HepG2 (cell line): ENCODE measurements around the gene TOB2. TPM values are rescaled to one million over a fixed set of nuclear protein-coding genes. Genes with fewer than 3 reads are reported as not detected.

Experiments used
- BCL6 ChIP-seq: IDR thresholded peaks from 2 replicates; pipeline ENCODE4 v1.6.1; 2016; ENCODE audit warnings: missing genetic modification reagents, missing compliant biosample characterization
- CENPT ChIP-seq: sonication (generic); formaldehyde crosslinking; IDR thresholded peaks from 2 replicates; pipeline ENCODE4 v1.8.0; 2022; ENCODE audit warnings: low read depth, mild to moderate bottlenecking, moderate library complexity, missing genetic modification reagents
- ELF3 ChIP-seq: IDR thresholded peaks from 2 replicates; pipeline ENCODE4 v1.6.1; 2016; ENCODE audit warnings: missing genetic modification reagents, missing compliant biosample characterization
- ERF ChIP-seq: IDR thresholded peaks from 2 replicates; pipeline ENCODE4 v1.6.1; 2018; ENCODE audit warnings: missing biosample characterization, missing genetic modification reagents
- IKZF1 ChIP-seq: fragments of 450-650 bp; IDR thresholded peaks from 2 replicates; pipeline ENCODE4 v1.7.1; 2016
- KDM2A ChIP-seq: sonication (generic); formaldehyde crosslinking; IDR thresholded peaks from 2 replicates; pipeline ENCODE4 v1.4.0; 2020; ENCODE audit warnings: low read depth, missing genetic modification reagents, borderline replicate concordance
- KDM3A ChIP-seq: IDR thresholded peaks from 2 replicates; pipeline ENCODE4 v1.6.1; 2018; ENCODE audit warnings: low read depth, missing compliant biosample characterization
- KLF6 ChIP-seq: IDR thresholded peaks from 2 replicates; pipeline ENCODE4 v1.8.0; 2016; ENCODE audit warnings: missing biosample characterization, missing genetic modification reagents
- MAF1 ChIP-seq: sonication (generic); formaldehyde crosslinking; IDR thresholded peaks from 2 replicates; pipeline ENCODE4 v1.5.0; 2020; ENCODE audit warnings: missing genetic modification reagents, borderline replicate concordance
- MAFF ChIP-seq: IDR thresholded peaks from 2 replicates; pipeline ENCODE4 v1.6.1; 2011; ENCODE audit warnings: low read depth, low read length, improper control_type of control experiment
- MEIS2 ChIP-seq: sonication (generic); formaldehyde crosslinking; IDR thresholded peaks from 2 replicates; pipeline ENCODE4 v1.9.0; 2021; ENCODE audit warnings: mild to moderate bottlenecking, missing genetic modification reagents
- NFKBIZ ChIP-seq: IDR thresholded peaks from 2 replicates; pipeline ENCODE4 v1.6.1; 2018; ENCODE audit warnings: missing genetic modification reagents, missing compliant biosample characterization
- PHF20 ChIP-seq: sonication (generic); formaldehyde crosslinking; IDR thresholded peaks from 2 replicates; pipeline ENCODE4 v1.5.0; 2020; ENCODE audit warnings: mild to moderate bottlenecking, missing genetic modification reagents
- RFX1 ChIP-seq: fragments of 450-650 bp; IDR thresholded peaks from 2 replicates; pipeline ENCODE4 v1.6.1; 2017
- SNAI1 ChIP-seq: sonication (generic); formaldehyde crosslinking; IDR thresholded peaks from 2 replicates; pipeline ENCODE4 v1.5.0; 2020; ENCODE audit warnings: mild to moderate bottlenecking, missing genetic modification reagents, borderline replicate concordance
- SP1 ChIP-seq, 2 experiments: fragments of 450-650 bp in 1 of 2; sonication (generic) in 1 of 2; formaldehyde crosslinking in 1 of 2; IDR thresholded peaks; 2 replicates each; pipeline versions ENCODE4 v1.4.0 to v1.6.1; 2016 to 2020; ENCODE audit warnings: missing genetic modification reagents in 1 of 2
- STAG1 ChIP-seq: sonication (generic); formaldehyde crosslinking; IDR thresholded peaks from 2 replicates; pipeline ENCODE4 v1.4.0; 2020; ENCODE audit warnings: missing genetic modification reagents
- ZNF12 ChIP-seq: sonication (generic); formaldehyde crosslinking; IDR thresholded peaks from 2 replicates; pipeline ENCODE4 v1.5.0; 2020; ENCODE audit warnings: missing genetic modification reagents
- ZNF292 ChIP-seq: sonication (generic); formaldehyde crosslinking; IDR thresholded peaks from 2 replicates; pipeline ENCODE4 v1.8.1; 2022; ENCODE audit warnings: mild to moderate bottlenecking, low read depth, missing genetic modification reagents, borderline replicate concordance
- ZNF33B ChIP-seq: sonication (generic); formaldehyde crosslinking; IDR thresholded peaks from 2 replicates; pipeline ENCODE4 v1.5.1; 2020; ENCODE audit warnings: mild to moderate bottlenecking, missing genetic modification reagents
- ZNF350 ChIP-seq: sonication (generic); formaldehyde crosslinking; IDR thresholded peaks from 2 replicates; pipeline ENCODE4 v1.4.0; 2020; ENCODE audit warnings: mild to moderate bottlenecking, low read depth, missing genetic modification reagents, borderline replicate concordance
- ZNF382 ChIP-seq: sonication (generic); formaldehyde crosslinking; IDR thresholded peaks from 2 replicates; pipeline ENCODE4 v1.5.0; 2020; ENCODE audit warnings: missing genetic modification reagents, mild to moderate bottlenecking, borderline replicate concordance
- ZNF619 ChIP-seq: sonication (generic); formaldehyde crosslinking; IDR thresholded peaks from 2 replicates; pipeline ENCODE4 v1.4.0; 2020; ENCODE audit warnings: mild to moderate bottlenecking, missing genetic modification reagents
- polyA plus RNA-seq, 8 experiments: library from polyadenylated mRNA; depleted of rRNA in 3 of 8; stranded (reverse) in 7 of 8; unstranded in 1 of 8; fragments of >200 nt; fragmentation: Illumina TruSeq in 4 of 8; extraction: Trizol in 4 of 8; gene quantifications; 2 replicates each; pipeline versions ENCODE4 v1.2.1 to v1.2.3, GENCODE V29; 2011 to 2016; ENCODE audit warnings: low read depth in 4 of 8, missing spikeins in 1 of 8, mixed read lengths in 1 of 8; ENCODE audit not compliant: insufficient read depth in 1 of 8
- total RNA-seq, 5 experiments: library from RNA; depleted of rRNA; stranded (reverse); fragments of >200 nt; fragmentation: Illumina TruSeq; extraction: Trizol; gene quantifications; 2 replicates each; pipeline ENCODE4 v1.2.3, GENCODE V29; 2016; ENCODE audit warnings: low read depth in 1 of 5
- TF ChIP-seq, protein P1 (sequence below): IDR thresholded peaks from 2 replicates; pipeline ENCODE4 v1.6.1; 2016; ENCODE audit warnings: missing genetic modification reagents, missing compliant biosample characterization
- TF ChIP-seq, protein P2 (sequence below): IDR thresholded peaks from 2 replicates; pipeline ENCODE4 v1.6.1; 2012; ENCODE audit warnings: low read length, improper control_type of control experiment
- TF ChIP-seq, protein P3 (sequence below): fragments of 450-650 bp; IDR thresholded peaks from 2 replicates; pipeline ENCODE4 v1.6.1; 2017; ENCODE audit warnings: mild to moderate bottlenecking

Gene TOB2
- total and polyA plus RNA-seq, 2 of the 13 experiments (the other 11 are each of a cell fraction or from before 2014, with no cell fraction given), result 12.2 to 13.7 TPM

DNA sequence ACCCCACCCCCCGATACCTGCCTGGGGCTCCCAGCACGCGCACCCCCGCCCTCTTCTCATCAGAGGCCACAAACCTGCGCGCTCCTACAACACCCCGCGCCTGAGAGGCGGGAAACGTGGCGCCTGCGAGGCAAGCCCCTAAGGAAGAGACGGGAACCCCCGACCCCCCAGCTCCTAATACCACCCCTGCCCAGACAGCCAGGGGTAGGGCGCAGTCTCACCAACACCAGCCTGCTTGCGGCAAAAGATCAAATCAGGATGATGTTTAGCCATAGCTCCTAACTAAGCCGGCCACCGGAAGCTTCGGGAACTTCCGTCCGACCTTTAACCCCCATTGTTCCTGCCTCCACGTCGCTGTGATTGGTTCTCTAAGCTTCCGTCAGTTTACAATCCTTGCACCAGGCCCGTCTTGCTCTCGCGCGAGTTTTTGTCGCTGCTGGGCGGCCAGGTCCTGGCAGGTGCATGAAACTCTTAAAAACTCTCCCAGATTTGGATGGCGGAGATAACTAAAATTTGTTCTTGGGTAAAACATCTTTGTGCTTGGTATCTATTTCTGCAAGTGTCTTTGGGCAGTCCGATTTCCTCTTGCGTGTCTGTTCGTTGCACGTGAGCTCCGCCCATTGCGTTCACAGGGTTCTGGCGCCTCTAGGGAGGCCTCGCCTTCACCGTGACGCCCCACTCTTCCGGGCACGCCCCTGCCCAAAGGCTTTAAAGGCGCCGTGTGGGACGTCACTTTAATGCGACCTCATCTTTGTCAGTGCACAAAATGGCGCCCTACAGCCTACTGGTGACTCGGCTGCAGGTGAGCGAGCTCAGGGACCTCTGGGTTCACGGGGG lies 22.0 kb upstream of the TOB2 start, which contains the start of the genes ACO2 and PHF5A (continued):
- TF ChIP-seq, protein P1, sequence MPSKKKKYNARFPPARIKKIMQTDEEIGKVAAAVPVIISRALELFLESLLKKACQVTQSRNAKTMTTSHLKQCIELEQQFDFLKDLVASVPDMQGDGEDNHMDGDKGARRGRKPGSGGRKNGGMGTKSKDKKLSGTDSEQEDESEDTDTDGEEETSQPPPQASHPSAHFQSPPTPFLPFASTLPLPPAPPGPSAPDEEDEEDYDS (CRISPR knock-in tag), result peak; percentile 97
- TF ChIP-seq KLF6 (CRISPR knock-in tag) (peak; percentile 86; the same call in 1 of the 2 replicates), ZNF33B (CRISPR knock-in tag) (no peak), KDM2A (CRISPR knock-in tag) (peak; percentile 74; the same call in 1 of the 2 replicates), ZNF619 (CRISPR knock-in tag) (no peak), KDM3A (CRISPR knock-in tag) (no peak), NFKBIZ (CRISPR knock-in tag) (0 out of 2 replicates have a peak, but pooled peaks have one; percentile 41), BCL6 (CRISPR knock-in tag) (no peak), SNAI1 (CRISPR knock-in tag) (no peak), CENPT (CRISPR knock-in tag) (no peak), IKZF1 (no peak), ELF3 (peak; percentile 64), RFX1 (no peak), PHF20 (CRISPR knock-in tag) (peak; percentile 98), MAFF (peak; percentile 5; the same call in 1 of the 2 replicates), MAF1 (CRISPR knock-in tag) (no peak), ZNF350 (peak; percentile 88; the same call in 1 of the 2 replicates), MEIS2 (peak; percentile 70; the same call in 1 of the 2 replicates), SP1 (IDR thresholded peaks at IDR 0.05) (peak; percentile 49; the same call in 1 of the 2 replicates), SP1 (CRISPR knock-in tag; IDR thresholded peaks at IDR 0.05) (peak; percentile 98), ZNF12 (no peak), ZNF382 (CRISPR knock-in tag) (no peak), STAG1 (CRISPR knock-in tag) (no peak; the same call in 1 of the 2 replicates), ERF (CRISPR knock-in tag) (peak; percentile 10; the same call in 1 of the 2 replicates), ZNF292 (CRISPR knock-in tag) (no peak)
- TF ChIP-seq, protein P2, sequence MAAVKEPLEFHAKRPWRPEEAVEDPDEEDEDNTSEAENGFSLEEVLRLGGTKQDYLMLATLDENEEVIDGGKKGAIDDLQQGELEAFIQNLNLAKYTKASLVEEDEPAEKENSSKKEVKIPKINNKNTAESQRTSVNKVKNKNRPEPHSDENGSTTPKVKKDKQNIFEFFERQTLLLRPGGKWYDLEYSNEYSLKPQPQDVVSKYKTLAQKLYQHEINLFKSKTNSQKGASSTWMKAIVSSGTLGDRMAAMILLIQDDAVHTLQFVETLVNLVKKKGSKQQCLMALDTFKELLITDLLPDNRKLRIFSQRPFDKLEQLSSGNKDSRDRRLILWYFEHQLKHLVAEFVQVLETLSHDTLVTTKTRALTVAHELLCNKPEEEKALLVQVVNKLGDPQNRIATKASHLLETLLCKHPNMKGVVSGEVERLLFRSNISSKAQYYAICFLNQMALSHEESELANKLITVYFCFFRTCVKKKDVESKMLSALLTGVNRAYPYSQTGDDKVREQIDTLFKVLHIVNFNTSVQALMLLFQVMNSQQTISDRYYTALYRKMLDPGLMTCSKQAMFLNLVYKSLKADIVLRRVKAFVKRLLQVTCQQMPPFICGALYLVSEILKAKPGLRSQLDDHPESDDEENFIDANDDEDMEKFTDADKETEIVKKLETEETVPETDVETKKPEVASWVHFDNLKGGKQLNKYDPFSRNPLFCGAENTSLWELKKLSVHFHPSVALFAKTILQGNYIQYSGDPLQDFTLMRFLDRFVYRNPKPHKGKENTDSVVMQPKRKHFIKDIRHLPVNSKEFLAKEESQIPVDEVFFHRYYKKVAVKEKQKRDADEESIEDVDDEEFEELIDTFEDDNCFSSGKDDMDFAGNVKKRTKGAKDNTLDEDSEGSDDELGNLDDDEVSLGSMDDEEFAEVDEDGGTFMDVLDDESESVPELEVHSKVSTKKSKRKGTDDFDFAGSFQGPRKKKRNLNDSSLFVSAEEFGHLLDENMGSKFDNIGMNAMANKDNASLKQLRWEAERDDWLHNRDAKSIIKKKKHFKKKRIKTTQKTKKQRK, result no peak
- TF ChIP-seq, protein P3, sequence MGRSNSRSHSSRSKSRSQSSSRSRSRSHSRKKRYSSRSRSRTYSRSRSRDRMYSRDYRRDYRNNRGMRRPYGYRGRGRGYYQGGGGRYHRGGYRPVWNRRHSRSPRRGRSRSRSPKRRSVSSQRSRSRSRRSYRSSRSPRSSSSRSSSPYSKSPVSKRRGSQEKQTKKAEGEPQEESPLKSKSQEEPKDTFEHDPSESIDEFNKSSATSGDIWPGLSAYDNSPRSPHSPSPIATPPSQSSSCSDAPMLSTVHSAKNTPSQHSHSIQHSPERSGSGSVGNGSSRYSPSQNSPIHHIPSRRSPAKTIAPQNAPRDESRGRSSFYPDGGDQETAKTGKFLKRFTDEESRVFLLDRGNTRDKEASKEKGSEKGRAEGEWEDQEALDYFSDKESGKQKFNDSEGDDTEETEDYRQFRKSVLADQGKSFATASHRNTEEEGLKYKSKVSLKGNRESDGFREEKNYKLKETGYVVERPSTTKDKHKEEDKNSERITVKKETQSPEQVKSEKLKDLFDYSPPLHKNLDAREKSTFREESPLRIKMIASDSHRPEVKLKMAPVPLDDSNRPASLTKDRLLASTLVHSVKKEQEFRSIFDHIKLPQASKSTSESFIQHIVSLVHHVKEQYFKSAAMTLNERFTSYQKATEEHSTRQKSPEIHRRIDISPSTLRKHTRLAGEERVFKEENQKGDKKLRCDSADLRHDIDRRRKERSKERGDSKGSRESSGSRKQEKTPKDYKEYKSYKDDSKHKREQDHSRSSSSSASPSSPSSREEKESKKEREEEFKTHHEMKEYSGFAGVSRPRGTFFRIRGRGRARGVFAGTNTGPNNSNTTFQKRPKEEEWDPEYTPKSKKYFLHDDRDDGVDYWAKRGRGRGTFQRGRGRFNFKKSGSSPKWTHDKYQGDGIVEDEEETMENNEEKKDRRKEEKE, result no peak
